Measurements from ENCODE around the gene MOCS3. TPM values are rescaled to one million over a fixed set of nuclear protein-coding genes. Genes with fewer than 3 reads are reported as not detected.
A peak's percentile ranks its signal among the peaks of the same experiment; 100 is the strongest.

Gene MOCS3
- total and polyA plus RNA-seq, 2 of the 13 experiments (the other 11 are each of a cell fraction or from before 2014, with no cell fraction given) = 3.7 to 8.4 TPM

- no peak; the same call in 1 of the 2 replicates for TF ChIP-seq ZNF234 (CRISPR knock-in tag; conservative IDR thresholded peaks at IDR 0.05)
- TF ChIP-seq ZNF281 (CRISPR knock-in tag; IDR thresholded peaks at IDR 0.05; ENCODE audit: borderline replicate concordance) = no peak
- no peak for TF ChIP-seq SP5 (CRISPR knock-in tag; IDR thresholded peaks at IDR 0.05; ENCODE audit: borderline replicate concordance, low read depth)
- TF ChIP-seq MAF1 (CRISPR knock-in tag; IDR thresholded peaks at IDR 0.05; ENCODE audit: borderline replicate concordance) = 0 out of 2 replicates have a peak, but pooled peaks have one; percentile 73
- no peak for TF ChIP-seq FOSL2 (CRISPR knock-in tag; IDR thresholded peaks at IDR 0.05)
- peak; percentile 87 for TF ChIP-seq MXD4 (CRISPR knock-in tag; IDR thresholded peaks at IDR 0.05)
- peak; percentile 62 for TF ChIP-seq ZNF777 (CRISPR knock-in tag; IDR thresholded peaks at IDR 0.05)
- TF ChIP-seq ZNF576 (CRISPR knock-in tag; IDR thresholded peaks at IDR 0.05) = 0 out of 2 replicates have a peak, but pooled peaks have one; percentile 88
- TF ChIP-seq REXO4 (CRISPR knock-in tag; IDR thresholded peaks at IDR 0.05; ENCODE audit: borderline replicate concordance) = no peak
- TF ChIP-seq ZNF224 (CRISPR knock-in tag; IDR thresholded peaks at IDR 0.05) = no peak
- TF ChIP-seq HDAC6 (IDR thresholded peaks at IDR 0.05; ENCODE audit: low read depth, low read length) = no peak
- TF ChIP-seq ZNF318 (CRISPR knock-in tag; IDR thresholded peaks at IDR 0.05) = 0 out of 2 replicates have a peak, but pooled peaks have one; percentile 19
- TF ChIP-seq ZNF616 (CRISPR knock-in tag; IDR thresholded peaks at IDR 0.05; ENCODE audit: low read depth) = peak; percentile 46; the same call in 1 of the 2 replicates
- no peak for TF ChIP-seq ADNP (CRISPR knock-in tag; IDR thresholded peaks at IDR 0.05)
- peak; percentile 55; the same call in 1 of the 2 replicates for TF ChIP-seq ZFP91 (CRISPR knock-in tag; IDR thresholded peaks at IDR 0.05; ENCODE audit: borderline replicate concordance)
Measured at GRCh38 chr20:50958615-50959542, at the start of gene MOCS3 (continued).

All from HepG2 (cell line).